ENCODE data around the gene GPRASP3. TPM values are rescaled to one million over a fixed set of nuclear protein-coding genes. Genes with fewer than 3 reads are reported as not detected.
A peak's percentile ranks its signal among the peaks of the same experiment; 100 is the strongest.

Gene GPRASP3
- total RNA-seq, 1 experiment from 2014 or later, result 4.9 TPM

GRCh38 chrX:102765217-102765616 is 44.7 kb downstream of the GPRASP3 start:
- no peaks in the 10 kb centered on the region for H3K4me1 Mint-ChIP-seq (ENCODE audit: low read depth, unreplicated experiment)
- CTCF ChIA-PET, result no interaction called here

GRCh38 chrX:102765809-102766208 is 45.3 kb downstream of the GPRASP3 start:
- DNase-seq, result no peak
- H3K27me3 Mint-ChIP-seq (ENCODE audit: unreplicated experiment), result no peaks in the 10 kb centered on the region
- no TSS peak for BruUV-seq (replicated peaks)
- no peak overlapping the region for H3K4me3 Mint-ChIP-seq (ENCODE audit: low read depth, unreplicated experiment)
- intact Hi-C loops (cut with micrococcal nuclease; ENCODE audit: unreplicated experiment), result no loop called here
- peaks cover 10% of the 10 kb centered on the region for H3K36me3 Mint-ChIP-seq (ENCODE audit: insufficient read depth, unreplicated experiment)
- no peaks in the 10 kb centered on the region for H3K9me3 Mint-ChIP-seq (ENCODE audit: low read depth, unreplicated experiment)
- H3K4me1 Mint-ChIP-seq (ENCODE audit: low read depth, unreplicated experiment), result peaks cover 2% of the 10 kb centered on the region
- TF ChIP-seq, protein P1, sequence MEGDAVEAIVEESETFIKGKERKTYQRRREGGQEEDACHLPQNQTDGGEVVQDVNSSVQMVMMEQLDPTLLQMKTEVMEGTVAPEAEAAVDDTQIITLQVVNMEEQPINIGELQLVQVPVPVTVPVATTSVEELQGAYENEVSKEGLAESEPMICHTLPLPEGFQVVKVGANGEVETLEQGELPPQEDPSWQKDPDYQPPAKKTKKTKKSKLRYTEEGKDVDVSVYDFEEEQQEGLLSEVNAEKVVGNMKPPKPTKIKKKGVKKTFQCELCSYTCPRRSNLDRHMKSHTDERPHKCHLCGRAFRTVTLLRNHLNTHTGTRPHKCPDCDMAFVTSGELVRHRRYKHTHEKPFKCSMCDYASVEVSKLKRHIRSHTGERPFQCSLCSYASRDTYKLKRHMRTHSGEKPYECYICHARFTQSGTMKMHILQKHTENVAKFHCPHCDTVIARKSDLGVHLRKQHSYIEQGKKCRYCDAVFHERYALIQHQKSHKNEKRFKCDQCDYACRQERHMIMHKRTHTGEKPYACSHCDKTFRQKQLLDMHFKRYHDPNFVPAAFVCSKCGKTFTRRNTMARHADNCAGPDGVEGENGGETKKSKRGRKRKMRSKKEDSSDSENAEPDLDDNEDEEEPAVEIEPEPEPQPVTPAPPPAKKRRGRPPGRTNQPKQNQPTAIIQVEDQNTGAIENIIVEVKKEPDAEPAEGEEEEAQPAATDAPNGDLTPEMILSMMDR (IDR thresholded peaks at IDR 0.05; ENCODE audit: unreplicated experiment), result no peak
- CTCF ChIA-PET, result no interaction called here
- H3K27ac Mint-ChIP-seq (ENCODE audit: unreplicated experiment), result no peak overlapping the region

More at GRCh38 chrX:102765217-102765616, 44.7 kb downstream of the GPRASP3 start:
- no peak overlapping the region for H3K4me3 Mint-ChIP-seq (ENCODE audit: low read depth, unreplicated experiment)
- peaks cover 10% of the 10 kb centered on the region for H3K36me3 Mint-ChIP-seq (ENCODE audit: insufficient read depth, unreplicated experiment)
- intact Hi-C loops (cut with micrococcal nuclease; ENCODE audit: unreplicated experiment), result no loop called here
- no peak for DNase-seq
- TF ChIP-seq, protein P1 (IDR thresholded peaks at IDR 0.05; ENCODE audit: unreplicated experiment), result no peak
- no peak overlapping the region for H3K27ac Mint-ChIP-seq (ENCODE audit: unreplicated experiment)
- no TSS peak for BruUV-seq (replicated peaks)
- H3K27me3 Mint-ChIP-seq (ENCODE audit: unreplicated experiment), result no peaks in the 10 kb centered on the region
- H3K9me3 Mint-ChIP-seq (ENCODE audit: low read depth, unreplicated experiment), result no peaks in the 10 kb centered on the region

DNA sequence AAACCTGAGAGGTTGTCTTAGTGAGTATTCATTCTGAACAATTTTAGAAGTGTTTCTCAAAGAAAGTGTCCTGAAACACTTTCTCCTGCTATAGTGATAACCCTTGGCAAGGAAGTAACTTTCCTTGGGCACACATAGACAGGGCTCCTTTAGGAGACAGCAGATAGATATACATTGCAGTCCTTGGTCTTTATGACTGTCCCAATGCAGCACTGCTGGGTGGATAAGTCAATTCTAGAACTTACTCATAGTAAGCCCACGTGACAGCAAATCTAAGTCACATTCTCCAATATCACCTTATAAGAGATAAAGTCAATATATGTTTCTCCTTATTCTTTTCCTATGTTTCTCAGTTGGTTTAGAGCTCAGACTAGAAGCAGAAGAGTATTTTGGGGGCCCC is 46.7 kb downstream of the GPRASP3 start:
- Mint-ChIP-seq H3K4me3 (ENCODE audit: low read depth, unreplicated experiment) (no peak overlapping the region), H3K36me3 (ENCODE audit: insufficient read depth, unreplicated experiment) (peaks cover 10% of the 10 kb centered on the region), H3K4me1 (ENCODE audit: low read depth, unreplicated experiment) (peaks cover 10% of the 10 kb centered on the region), H3K27me3 (ENCODE audit: unreplicated experiment) (no peaks in the 10 kb centered on the region), H3K27ac (ENCODE audit: unreplicated experiment) (peak overlapping the region; percentile 47), H3K9me3 (ENCODE audit: low read depth, unreplicated experiment) (no peaks in the 10 kb centered on the region)
- DNase-seq, result no peak
- no TSS peak for BruUV-seq (replicated peaks)
- CTCF ChIA-PET, result no interaction called here
- intact Hi-C loops (cut with micrococcal nuclease; ENCODE audit: unreplicated experiment), result no loop called here
- TF ChIP-seq, protein P1 (IDR thresholded peaks at IDR 0.05; ENCODE audit: unreplicated experiment), result no peak

DNA sequence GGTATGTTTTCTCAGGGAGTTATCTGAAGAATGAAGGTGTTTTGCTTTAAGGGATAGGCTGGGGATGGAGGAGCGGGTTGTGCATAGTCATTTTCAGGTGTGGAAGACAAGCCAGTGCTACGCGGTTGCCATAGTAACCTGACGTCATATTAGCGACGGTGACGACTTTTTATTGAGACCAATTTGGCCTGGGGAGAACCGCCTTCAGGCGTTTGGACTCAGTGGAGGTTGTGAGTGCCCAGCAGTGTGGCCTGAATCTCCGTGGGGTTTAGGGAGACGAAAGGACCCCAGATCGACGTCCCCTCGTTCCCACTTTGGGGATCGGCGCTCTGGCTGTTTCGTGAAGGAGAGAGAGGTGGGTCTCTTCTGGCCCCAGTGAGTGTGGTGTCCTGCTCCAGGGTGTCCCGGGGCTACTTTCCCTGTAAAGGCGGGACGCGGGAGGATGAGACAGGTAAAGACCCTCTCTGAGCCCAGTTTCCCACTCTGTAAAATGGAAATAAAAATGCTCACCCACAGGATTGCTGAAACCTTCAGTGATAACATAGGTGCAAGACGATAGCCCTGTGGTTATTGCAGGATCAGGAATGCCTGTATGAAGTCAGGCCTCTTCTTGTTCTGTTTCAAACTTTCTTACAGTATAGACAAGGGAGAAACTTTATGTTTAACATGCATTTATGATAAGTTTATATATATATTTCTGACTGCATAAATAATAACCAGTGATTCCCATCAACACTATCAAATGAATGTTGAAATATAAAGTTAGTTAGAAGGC is 48.6 kb downstream of the GPRASP3 start:
- Mint-ChIP-seq H3K36me3 (ENCODE audit: insufficient read depth, unreplicated experiment) (peaks cover 10% of the 10 kb centered on the region), H3K4me3 (ENCODE audit: low read depth, unreplicated experiment) (peak overlapping the region; percentile 99), H3K9me3 (ENCODE audit: low read depth, unreplicated experiment) (no peaks in the 10 kb centered on the region), H3K4me1 (ENCODE audit: low read depth, unreplicated experiment) (peaks cover 10% of the 10 kb centered on the region), H3K27me3 (ENCODE audit: unreplicated experiment) (no peaks in the 10 kb centered on the region), H3K27ac (ENCODE audit: unreplicated experiment) (peak overlapping the region; percentile 100)
- TSS peak; percentile 56 for BruUV-seq (replicated peaks)
- peak; percentile 84 for DNase-seq
- intact Hi-C loops (cut with micrococcal nuclease; ENCODE audit: unreplicated experiment), result no loop called here
- TF ChIP-seq, protein P1 (IDR thresholded peaks at IDR 0.05; ENCODE audit: unreplicated experiment), result no peak
- CTCF ChIA-PET, result interaction anchor here (1.0 kb wide), 1 partner anchor 182 kb away, joined by 3 read pairs; no protein-coding TSS in a partner anchor

Other genes starting within 250 kb of the GPRASP3 start
- gene TCP11X2, start 248.9 kb upstream of the GPRASP3 start, total RNA-seq (2022), result not detected in 2 replicates
- 1.8 and 1.9 TPM in 2 replicates for gene TMSB15A, start 204.0 kb upstream of the GPRASP3 start, total RNA-seq (2022)
- gene ARMCX5, start 121.2 kb upstream of the GPRASP3 start, total RNA-seq (2022), result 22.4 and 23.7 TPM in 2 replicates
- gene GPRASP1, start 69.3 kb upstream of the GPRASP3 start, total RNA-seq (2022), result 3.6 and 3.9 TPM in 2 replicates
- gene GPRASP2, start 8.3 kb upstream of the GPRASP3 start, total RNA-seq (2022), result 7.1 and 9.0 TPM in 2 replicates
- gene RAB40AL, start 216.5 kb downstream of the GPRASP3 start, total RNA-seq (2022), result 1.4 and 1.9 TPM in 2 replicates